ENCODE results near the gene PSMB8.
A peak's percentile ranks its signal among the peaks of the same experiment; 100 is the strongest.

The PSMB8 gene

DNA sequence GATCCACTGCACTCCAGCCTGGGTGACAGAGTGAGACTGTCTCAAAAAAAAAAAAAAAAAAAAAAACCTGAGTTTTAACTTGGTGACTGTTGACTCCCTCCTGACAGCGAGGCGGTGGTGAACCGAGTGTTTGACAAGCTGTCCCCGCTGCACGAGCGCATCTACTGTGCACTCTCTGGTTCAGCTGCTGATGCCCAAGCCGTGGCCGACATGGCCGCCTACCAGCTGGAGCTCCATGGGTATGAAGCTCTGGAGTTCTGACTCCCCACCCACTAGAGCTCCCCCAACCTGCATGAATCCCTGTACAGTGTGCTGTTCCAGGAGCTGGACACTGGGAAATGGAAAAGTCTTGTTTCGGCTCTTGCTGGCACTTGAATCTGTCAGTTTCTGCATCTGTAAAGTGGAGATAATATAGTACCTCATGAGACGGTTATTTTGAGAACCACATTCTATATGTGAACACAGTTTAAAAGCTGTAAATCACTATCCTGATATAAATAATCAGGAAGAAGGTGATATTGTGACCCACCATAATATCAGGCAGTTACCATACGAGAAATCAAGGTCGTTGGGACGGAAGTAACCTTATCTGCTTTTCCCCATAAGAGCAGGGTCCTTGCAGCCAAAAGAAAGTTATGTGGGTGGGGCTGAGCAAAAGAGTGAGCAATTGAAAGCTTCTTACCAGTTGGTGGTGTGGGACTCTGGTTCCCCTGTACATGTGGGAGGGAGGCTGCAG, 13.5 kb upstream of the PSMB8 start:
- Histone ChIP-seq H3K4me1 (ENCODE audit: control insufficient read depth, insufficient read depth, low read length, poor library complexity, severe bottlenecking) (peaks cover 5% of the 10 kb centered on the region), H3K36me3 (ENCODE audit: control insufficient read depth, insufficient read depth, low read length) (no peaks in the 10 kb centered on the region), H3K27ac (ENCODE audit: low read depth, low read length, severe bottlenecking) (no peak overlapping the region), H3K4me3 (ENCODE audit: extremely low read depth, insufficient read depth, low read length, poor library complexity, severe bottlenecking) (no peak overlapping the region), H3K9me3 (ENCODE audit: control insufficient read depth, low read length) (no peaks in the 10 kb centered on the region)
- WGBS, 2 experiments (ENCODE audit: insufficient coverage in 2 of 2): 80 to 93% methylated on average over 1 to 9 of the region's 14 CpGs

DNA sequence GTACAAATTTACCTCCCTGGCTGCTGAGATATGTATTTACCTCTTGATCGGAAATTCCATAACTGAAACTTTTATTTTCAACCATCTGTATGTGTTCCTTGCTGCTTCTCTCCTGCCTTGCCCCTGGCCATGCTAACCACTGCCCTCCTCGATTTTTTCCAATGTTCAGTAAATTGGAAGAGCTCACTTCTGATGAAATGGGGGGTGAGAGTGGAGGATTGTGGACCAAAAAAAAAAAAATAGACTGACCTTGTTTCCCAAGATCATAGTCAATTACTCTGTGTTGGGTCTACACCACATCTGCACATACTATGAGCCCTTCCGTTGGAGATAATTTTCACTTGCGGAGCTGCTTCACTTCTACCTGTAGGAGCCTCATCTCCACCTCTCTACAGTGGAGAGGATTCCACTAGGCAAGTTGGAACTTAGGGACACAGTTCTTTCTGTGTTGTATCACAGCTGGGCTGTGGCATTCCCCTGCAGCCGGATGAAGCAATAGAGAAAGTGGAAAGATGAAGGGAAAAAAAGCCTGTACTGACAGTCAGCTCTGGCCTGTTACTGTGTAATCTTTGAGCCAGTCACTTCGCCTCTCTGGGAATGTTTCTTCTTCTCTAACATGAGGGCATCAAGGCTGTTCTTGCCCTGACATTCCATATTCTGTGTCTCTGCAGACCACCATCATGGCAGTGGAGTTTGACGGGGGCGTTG, 11.8 kb upstream of the PSMB8 start:
- Histone ChIP-seq H3K4me1 (ENCODE audit: control insufficient read depth, insufficient read depth, low read length, poor library complexity, severe bottlenecking) (peaks cover 5% of the 10 kb centered on the region), H3K4me3 (ENCODE audit: extremely low read depth, insufficient read depth, low read length, poor library complexity, severe bottlenecking) (no peak overlapping the region), H3K36me3 (ENCODE audit: control insufficient read depth, insufficient read depth, low read length) (no peaks in the 10 kb centered on the region), H3K27ac (ENCODE audit: low read depth, low read length, severe bottlenecking) (no peak overlapping the region), H3K9me3 (ENCODE audit: control insufficient read depth, low read length) (no peaks in the 10 kb centered on the region)
- 88 to 90% methylated on average over 2 to 3 of the region's 8 CpGs for WGBS, 2 experiments (ENCODE audit: insufficient coverage in 2 of 2)

DNA sequence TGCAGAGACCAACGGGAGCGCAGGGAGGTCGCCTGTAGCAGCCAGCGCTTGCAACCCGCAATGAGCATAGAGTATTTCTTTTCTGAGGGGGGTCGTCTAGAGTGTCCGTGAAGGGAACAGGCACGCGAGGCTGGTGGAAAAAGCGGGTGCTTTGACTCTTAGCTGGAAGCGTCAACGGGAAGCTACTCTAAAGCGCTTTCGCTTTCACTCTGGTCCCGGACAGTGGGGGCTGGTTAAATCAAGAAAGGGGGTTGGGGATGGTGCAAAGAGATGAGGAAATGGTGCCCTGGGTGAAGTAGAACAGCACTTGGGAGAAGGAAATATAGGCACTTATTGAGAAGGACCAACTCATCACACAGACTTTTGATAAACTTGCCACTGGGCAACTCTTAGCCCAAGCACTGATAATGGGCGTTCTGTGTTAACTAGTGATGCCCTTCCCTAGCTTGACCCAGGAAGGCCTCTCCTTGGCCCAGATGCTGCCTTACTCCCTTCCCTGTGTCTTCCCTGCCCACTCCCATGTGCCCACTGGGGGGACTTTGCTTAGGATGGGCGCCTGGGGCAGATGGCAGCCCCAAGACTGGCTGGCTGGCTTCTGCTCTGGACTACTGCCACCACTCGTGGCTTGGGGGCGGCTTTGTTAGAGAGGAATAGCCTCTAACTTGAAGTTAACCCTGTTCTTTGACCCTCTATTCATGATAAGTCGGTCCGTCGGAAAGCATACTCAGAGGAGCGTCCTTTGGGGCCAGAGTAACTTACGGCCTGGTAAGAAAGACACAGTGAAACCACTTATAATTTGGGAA, 10.7 kb upstream of the PSMB8 start:
- Histone ChIP-seq H3K4me1 (ENCODE audit: control insufficient read depth, insufficient read depth, low read length, poor library complexity, severe bottlenecking) (peaks cover 5% of the 10 kb centered on the region), H3K4me3 (ENCODE audit: extremely low read depth, insufficient read depth, low read length, poor library complexity, severe bottlenecking) (peak overlapping the region; percentile 48), H3K9me3 (ENCODE audit: control insufficient read depth, low read length) (no peaks in the 10 kb centered on the region), H3K36me3 (ENCODE audit: control insufficient read depth, insufficient read depth, low read length) (no peaks in the 10 kb centered on the region), H3K27ac (ENCODE audit: low read depth, low read length, severe bottlenecking) (no peak overlapping the region)
- WGBS, 2 experiments (ENCODE audit: insufficient coverage in 2 of 2): 35 to 37% methylated on average over 21 to 23 of the region's 24 CpGs

DNA sequence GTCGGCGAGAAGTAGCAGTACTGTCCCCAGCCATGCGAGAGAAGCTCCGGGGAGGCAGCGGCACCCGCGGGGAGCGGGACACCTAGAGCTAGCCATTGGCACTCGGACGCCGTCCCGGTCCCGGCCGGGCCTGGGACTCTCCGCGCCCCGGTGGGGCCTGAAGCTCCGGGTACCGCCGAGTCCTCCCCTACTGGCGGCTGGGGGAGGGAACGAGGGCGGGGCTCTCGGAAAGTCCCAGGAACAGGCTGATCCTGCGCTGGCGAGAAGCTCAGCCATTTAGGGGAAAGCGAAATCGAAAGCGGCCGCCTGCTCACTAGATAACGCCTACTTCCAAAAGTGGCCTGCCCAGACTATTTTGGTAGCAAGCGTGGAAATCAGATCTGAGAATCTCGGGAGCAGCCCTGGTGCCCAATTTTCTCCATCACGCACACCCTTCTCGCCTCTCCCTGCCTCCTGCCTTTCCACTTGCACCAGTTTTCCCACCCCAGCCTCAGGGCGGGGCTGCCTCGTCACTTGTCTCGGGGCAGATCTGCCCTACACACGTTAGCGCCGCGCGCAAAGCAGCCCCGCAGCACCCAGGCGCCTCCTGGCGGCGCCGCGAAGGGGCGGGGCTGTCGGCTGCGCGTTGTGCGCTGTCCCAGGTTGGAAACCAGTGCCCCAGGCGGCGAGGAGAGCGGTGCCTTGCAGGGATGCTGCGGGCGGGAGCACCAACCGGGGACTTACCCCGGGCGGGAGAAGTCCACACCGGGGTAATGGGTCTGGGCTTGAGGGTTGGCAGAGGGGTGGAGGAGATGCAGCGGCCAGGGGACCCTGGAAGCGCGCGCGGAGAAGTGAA, 9.9 kb upstream of the PSMB8 start, which contains the start of the genes PSMB9 and TAP1:
TSS of gene PSMB9 (plus strand) at position 652 of the 835 bp plus-strand sequence. CDS start at position 690, 38 bp downstream.
TSS of gene TAP1 (minus strand) at position 164 of the 835 bp plus-strand sequence. CDS start at position 96, 68 bp downstream.
- Histone ChIP-seq H3K9me3 (ENCODE audit: control insufficient read depth, low read length) (no peaks in the 10 kb centered on the region), H3K36me3 (ENCODE audit: control insufficient read depth, insufficient read depth, low read length) (no peaks in the 10 kb centered on the region), H3K4me1 (ENCODE audit: control insufficient read depth, insufficient read depth, low read length, poor library complexity, severe bottlenecking) (peaks cover 5% of the 10 kb centered on the region), H3K4me3 (ENCODE audit: extremely low read depth, insufficient read depth, low read length, poor library complexity, severe bottlenecking) (peak within 1 kb of the TSS; percentile 48), H3K27ac (ENCODE audit: low read depth, low read length, severe bottlenecking) (no peak within 1 kb of the TSS)
- WGBS, 2 experiments (ENCODE audit: insufficient coverage in 2 of 2): 1 to 2% methylated on average over 46 to 67 of the region's 68 CpGs

DNA sequence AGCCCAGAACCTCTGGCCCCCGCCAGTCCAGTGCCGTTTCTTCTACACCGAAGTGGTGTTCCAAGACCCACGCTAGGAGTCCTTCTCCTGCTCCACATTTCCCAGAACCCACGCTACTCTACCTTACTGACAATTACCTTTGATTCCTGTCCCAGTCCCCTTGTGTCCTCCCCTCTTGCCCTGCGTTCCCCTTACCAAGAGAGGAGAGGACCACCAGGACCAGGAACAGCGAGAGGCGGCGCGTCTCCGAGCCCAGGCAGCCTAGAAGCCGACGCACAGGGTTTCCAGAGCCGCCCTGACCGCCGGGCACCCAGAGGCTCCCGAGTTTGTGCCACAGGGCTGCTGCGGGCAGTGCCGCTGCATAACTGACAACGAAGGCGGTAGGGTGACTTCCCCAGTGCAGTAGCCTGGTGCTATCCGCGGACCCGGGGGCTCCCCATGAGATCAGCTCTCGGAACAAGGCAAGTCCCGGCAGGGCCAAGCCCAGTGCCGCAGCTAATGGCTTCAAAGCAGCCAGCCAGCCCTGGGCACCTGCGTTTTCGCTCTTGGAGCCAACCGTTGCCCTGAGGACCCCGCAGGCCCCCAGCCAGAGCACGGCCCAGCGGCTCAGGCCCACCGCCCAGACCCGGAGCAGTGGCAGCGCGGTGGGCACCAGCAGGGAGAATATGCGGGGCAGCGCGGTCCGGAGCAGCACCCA, 9.1 kb upstream of the PSMB8 start:
- H3K27ac ChIP-seq (ENCODE audit: low read depth, low read length, severe bottlenecking): no peak overlapping the region
- no peaks in the 10 kb centered on the region for H3K36me3 ChIP-seq (ENCODE audit: control insufficient read depth, insufficient read depth, low read length)
- H3K4me3 ChIP-seq (ENCODE audit: extremely low read depth, insufficient read depth, low read length, poor library complexity, severe bottlenecking): peak overlapping the region; percentile 48
- H3K9me3 ChIP-seq (ENCODE audit: control insufficient read depth, low read length): no peaks in the 10 kb centered on the region
- 2 to 4% methylated on average over 33 to 36 of the region's 41 CpGs for WGBS, 2 experiments (ENCODE audit: insufficient coverage in 2 of 2)
- peaks cover 5% of the 10 kb centered on the region for H3K4me1 ChIP-seq (ENCODE audit: control insufficient read depth, insufficient read depth, low read length, poor library complexity, severe bottlenecking)

DNA sequence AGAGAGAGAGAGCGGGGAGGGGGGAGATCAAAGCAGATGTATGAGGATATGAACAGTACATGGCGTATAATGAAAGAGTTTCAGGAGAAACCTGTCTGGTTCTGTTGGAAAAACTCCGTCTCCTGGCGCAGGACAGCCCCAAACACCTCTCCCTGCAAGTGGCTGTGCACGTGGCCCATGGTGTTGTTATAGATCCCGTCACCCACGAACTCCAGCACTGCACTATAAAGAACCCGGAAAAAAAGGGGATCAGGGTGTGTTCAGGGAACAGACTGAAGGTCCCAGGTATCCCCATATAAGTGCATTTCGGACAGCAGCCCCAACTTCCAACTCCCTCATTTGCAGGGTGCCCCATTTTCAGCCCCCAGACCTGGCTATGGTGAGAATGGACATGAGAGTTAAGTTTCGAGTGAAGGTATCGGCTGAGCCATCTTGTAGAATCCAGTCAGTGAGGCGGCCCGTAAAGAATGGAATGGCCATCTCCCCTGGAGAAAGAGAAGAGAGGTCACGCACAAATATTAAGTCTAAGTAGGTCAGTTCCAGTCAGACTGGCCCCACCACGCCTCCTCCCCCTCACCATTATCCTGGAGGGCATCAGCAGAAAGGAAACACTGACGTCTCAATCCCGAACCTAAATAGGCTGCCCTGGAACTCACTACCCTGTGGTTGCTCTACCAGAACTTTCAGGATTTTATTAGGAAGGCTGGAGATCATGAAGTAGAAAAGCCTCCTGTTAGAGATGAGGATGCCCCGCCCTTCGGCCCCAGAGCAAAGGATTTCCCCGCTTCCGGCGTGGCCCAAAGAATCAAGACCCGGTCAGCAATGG, 8.4 kb upstream of the PSMB8 start:
- 62 to 65% methylated on average over 14 to 19 of the region's 23 CpGs for WGBS, 2 experiments (ENCODE audit: insufficient coverage in 2 of 2)
- Histone ChIP-seq H3K36me3 (ENCODE audit: control insufficient read depth, insufficient read depth, low read length) (no peaks in the 10 kb centered on the region), H3K9me3 (ENCODE audit: control insufficient read depth, low read length) (no peaks in the 10 kb centered on the region), H3K4me1 (ENCODE audit: control insufficient read depth, insufficient read depth, low read length, poor library complexity, severe bottlenecking) (peaks cover 5% of the 10 kb centered on the region), H3K27ac (ENCODE audit: low read depth, low read length, severe bottlenecking) (no peak overlapping the region), H3K4me3 (ENCODE audit: extremely low read depth, insufficient read depth, low read length, poor library complexity, severe bottlenecking) (no peak overlapping the region)

DNA sequence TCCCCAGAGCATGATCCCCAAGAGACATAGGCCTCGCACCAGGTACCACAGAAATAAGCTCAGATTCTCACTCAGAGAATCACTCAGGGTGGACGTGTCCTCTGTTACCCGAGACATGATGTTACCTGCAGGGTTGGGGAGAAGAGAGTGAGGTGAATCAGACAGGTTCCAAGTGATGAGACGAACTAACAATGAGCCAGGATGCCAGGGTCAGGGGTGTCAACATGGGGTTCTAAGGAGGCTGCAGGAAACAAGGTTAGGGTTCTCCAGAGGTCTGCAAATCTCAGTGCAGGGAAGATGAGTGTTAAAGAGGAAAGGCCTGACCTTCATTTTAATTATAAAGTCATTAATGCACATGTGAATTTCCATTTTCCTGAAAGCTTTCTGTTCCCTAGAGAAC, 7.2 kb upstream of the PSMB8 start:
- no peaks in the 10 kb centered on the region for H3K9me3 ChIP-seq (ENCODE audit: control insufficient read depth, low read length)
- H3K4me1 ChIP-seq (ENCODE audit: control insufficient read depth, insufficient read depth, low read length, poor library complexity, severe bottlenecking): peaks cover 5% of the 10 kb centered on the region
- WGBS, 2 experiments (ENCODE audit: insufficient coverage in 2 of 2): 73 to 96% methylated on average over 2 to 3 of the region's 4 CpGs
- no peak overlapping the region for H3K4me3 ChIP-seq (ENCODE audit: extremely low read depth, insufficient read depth, low read length, poor library complexity, severe bottlenecking)
- H3K36me3 ChIP-seq (ENCODE audit: control insufficient read depth, insufficient read depth, low read length): no peaks in the 10 kb centered on the region
- no peak overlapping the region for H3K27ac ChIP-seq (ENCODE audit: low read depth, low read length, severe bottlenecking)

DNA sequence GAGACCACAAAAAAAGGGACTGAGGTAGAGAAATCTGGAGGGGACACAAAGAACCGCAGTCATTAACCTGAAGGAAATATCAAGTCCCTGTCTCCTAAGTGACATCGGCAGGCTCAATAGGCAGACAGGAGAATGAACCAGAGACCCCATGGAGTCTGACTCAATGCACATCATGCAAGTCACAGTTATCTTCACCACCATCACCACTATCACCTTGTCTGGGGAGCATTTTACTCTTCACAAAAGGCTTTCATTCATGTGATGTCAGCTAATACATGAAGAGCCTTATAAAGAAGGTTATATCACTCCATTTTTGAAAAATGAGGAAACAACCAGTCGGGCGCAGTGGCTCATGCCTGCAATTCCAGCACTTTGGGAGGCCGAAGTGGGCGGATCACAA, 5.3 kb upstream of the PSMB8 start:
- Histone ChIP-seq H3K27ac (ENCODE audit: low read depth, low read length, severe bottlenecking) (no peak overlapping the region), H3K4me1 (ENCODE audit: control insufficient read depth, insufficient read depth, low read length, poor library complexity, severe bottlenecking) (peaks cover 4% of the 10 kb centered on the region), H3K9me3 (ENCODE audit: control insufficient read depth, low read length) (no peaks in the 10 kb centered on the region), H3K36me3 (ENCODE audit: control insufficient read depth, insufficient read depth, low read length) (no peaks in the 10 kb centered on the region), H3K4me3 (ENCODE audit: extremely low read depth, insufficient read depth, low read length, poor library complexity, severe bottlenecking) (no peak overlapping the region)
- 74 to 84% methylated on average over 3 to 5 of the region's 6 CpGs for WGBS, 2 experiments (ENCODE audit: insufficient coverage in 2 of 2)

DNA sequence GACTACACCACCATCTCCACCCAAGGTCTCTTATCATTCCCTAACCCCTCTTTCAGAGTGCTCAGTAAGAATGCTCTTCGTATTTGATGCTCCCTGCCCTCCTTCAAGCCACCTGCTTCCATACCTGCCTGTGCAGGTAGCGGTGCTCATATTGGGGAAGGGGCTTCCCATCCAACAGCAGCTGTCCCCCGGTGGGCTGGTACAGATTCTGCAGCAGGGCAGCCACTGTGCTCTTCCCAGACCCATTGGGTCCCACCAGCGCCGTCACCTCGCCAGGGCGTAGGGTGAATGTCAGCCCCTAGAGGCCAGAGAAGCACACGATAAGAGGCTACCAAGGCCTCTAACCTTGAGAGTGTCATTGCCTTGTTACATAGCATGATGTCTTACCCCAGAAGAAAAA, 3.9 kb upstream of the PSMB8 start:
- Histone ChIP-seq H3K27ac (ENCODE audit: low read depth, low read length, severe bottlenecking) (no peak overlapping the region), H3K4me3 (ENCODE audit: extremely low read depth, insufficient read depth, low read length, poor library complexity, severe bottlenecking) (no peak overlapping the region), H3K4me1 (ENCODE audit: control insufficient read depth, insufficient read depth, low read length, poor library complexity, severe bottlenecking) (peaks cover 9% of the 10 kb centered on the region), H3K36me3 (ENCODE audit: control insufficient read depth, insufficient read depth, low read length) (no peaks in the 10 kb centered on the region), H3K9me3 (ENCODE audit: control insufficient read depth, low read length) (no peaks in the 10 kb centered on the region)
- 82% methylated on average over 7 to 8 of the region's 8 CpGs for WGBS, 2 experiments (ENCODE audit: insufficient coverage in 2 of 2)
